ENCODE measurements around the gene BCL2.

DNA sequence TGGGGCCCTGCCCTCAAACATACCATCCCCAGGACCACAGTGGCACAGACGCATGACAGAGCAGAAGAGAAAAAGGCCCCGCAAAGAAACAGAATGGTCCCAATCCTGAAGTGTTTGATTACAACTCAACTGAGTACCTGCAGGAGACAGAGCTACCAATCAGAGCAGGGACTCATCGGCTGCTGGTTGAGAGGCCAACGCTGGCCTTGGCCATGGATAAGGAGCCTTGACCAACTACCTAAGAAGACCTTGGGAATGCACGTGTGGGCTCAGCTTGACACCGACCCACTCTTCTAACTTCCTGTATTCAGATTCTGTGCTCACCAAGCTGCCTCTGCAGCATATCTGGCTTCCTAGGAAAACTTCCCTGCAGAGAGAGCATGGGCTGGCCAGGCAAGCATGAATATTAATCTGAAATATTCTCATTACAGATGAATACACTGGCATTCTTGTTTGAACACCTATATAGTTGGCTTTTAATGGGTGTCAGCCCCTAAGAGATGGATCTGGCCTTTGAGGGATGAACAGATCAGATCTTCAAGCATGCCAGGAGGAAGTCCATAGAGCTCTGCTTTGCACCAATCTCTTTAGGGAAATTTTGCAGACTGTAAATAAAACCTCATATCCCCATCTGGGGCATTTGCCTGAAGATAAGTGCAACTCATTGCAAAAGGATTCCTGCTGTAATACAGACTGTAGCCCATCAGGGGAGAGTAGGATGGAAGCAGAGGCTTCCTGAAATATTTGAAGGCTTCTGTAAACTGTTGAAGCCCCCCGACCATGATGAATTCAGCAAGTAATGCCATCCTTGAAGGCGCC lies 135.4 kb downstream of the BCL2 start:
- TF ChIP-seq, protein P1, sequence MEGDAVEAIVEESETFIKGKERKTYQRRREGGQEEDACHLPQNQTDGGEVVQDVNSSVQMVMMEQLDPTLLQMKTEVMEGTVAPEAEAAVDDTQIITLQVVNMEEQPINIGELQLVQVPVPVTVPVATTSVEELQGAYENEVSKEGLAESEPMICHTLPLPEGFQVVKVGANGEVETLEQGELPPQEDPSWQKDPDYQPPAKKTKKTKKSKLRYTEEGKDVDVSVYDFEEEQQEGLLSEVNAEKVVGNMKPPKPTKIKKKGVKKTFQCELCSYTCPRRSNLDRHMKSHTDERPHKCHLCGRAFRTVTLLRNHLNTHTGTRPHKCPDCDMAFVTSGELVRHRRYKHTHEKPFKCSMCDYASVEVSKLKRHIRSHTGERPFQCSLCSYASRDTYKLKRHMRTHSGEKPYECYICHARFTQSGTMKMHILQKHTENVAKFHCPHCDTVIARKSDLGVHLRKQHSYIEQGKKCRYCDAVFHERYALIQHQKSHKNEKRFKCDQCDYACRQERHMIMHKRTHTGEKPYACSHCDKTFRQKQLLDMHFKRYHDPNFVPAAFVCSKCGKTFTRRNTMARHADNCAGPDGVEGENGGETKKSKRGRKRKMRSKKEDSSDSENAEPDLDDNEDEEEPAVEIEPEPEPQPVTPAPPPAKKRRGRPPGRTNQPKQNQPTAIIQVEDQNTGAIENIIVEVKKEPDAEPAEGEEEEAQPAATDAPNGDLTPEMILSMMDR (conservative IDR thresholded peaks at IDR 0.05 in 1 of 2, IDR thresholded peaks at IDR 0.05 in 1 of 2; ENCODE audit: extremely low read depth in 1 of 2, insufficient read depth in 1 of 2, low read depth in 1 of 2, low read length in 2 of 2) = no peak
- TF ChIP-seq EZH2 (IDR thresholded peaks at IDR 0.05; ENCODE audit: borderline replicate concordance, low read length) = no peak

Measured in mammary epithelial cell (primary cell).